ENCODE data around the gene SORL1.

SORL1 gene

GRCh38 chr11:121453589-121454299 lies 1.6 kb downstream of the SORL1 start:
- DNase-seq (ENCODE audit: low spot score), result no peak

GRCh38 chr11:121455115-121455514 lies 3.0 kb downstream of the SORL1 start:
- no peak for DNase-seq (ENCODE audit: low spot score)

GRCh38 chr11:121456151-121456550 lies 4.0 kb downstream of the SORL1 start:
- no peak for DNase-seq (ENCODE audit: low spot score)

- no peak for DNase-seq (ENCODE audit: low spot score)
Observed at GRCh38 chr11:121456816-121457431, 4.8 kb downstream of the SORL1 start.

GRCh38 chr11:121458551-121458950 lies 6.4 kb downstream of the SORL1 start:
- no peak for DNase-seq (ENCODE audit: low spot score)

GRCh38 chr11:121459413-121460017 lies 7.4 kb downstream of the SORL1 start:
- no peak for DNase-seq (ENCODE audit: low spot score)

GRCh38 chr11:121460941-121461514 lies 8.9 kb downstream of the SORL1 start:
- no peak for DNase-seq (ENCODE audit: low spot score)

- no peak for DNase-seq (ENCODE audit: low spot score)
Observed at GRCh38 chr11:121461843-121462242, 9.7 kb downstream of the SORL1 start.

- no peak for DNase-seq (ENCODE audit: low spot score)
Observed at GRCh38 chr11:121463689-121464335, 11.7 kb downstream of the SORL1 start.

GRCh38 chr11:121464352-121464946 lies 12.3 kb downstream of the SORL1 start:
- peak; percentile 62 for DNase-seq (ENCODE audit: low spot score)

- DNase-seq (ENCODE audit: low spot score), result no peak
Observed at GRCh38 chr11:121465709-121466062, 13.6 kb downstream of the SORL1 start.

- DNase-seq (ENCODE audit: low spot score), result peak; percentile 87
Observed at GRCh38 chr11:121466063-121466794, 14.1 kb downstream of the SORL1 start.

GRCh38 chr11:121467471-121467870 lies 15.4 kb downstream of the SORL1 start:
- DNase-seq (ENCODE audit: low spot score), result no peak

- DNase-seq (ENCODE audit: low spot score), result no peak
Observed at GRCh38 chr11:121467965-121468364, 15.9 kb downstream of the SORL1 start.

GRCh38 chr11:121469910-121470309 lies 17.8 kb downstream of the SORL1 start:
- DNase-seq (ENCODE audit: low spot score), result no peak

- DNase-seq (ENCODE audit: low spot score), result no peak
Observed at GRCh38 chr11:121471167-121471566, 19.1 kb downstream of the SORL1 start.

- DNase-seq (ENCODE audit: low spot score), result no peak
Observed at GRCh38 chr11:121472312-121472711, 20.2 kb downstream of the SORL1 start.

- no peak for DNase-seq (ENCODE audit: low spot score)
Observed at GRCh38 chr11:121473064-121473777, 21.1 kb downstream of the SORL1 start.

- no peak for DNase-seq (ENCODE audit: low spot score)
Observed at GRCh38 chr11:121474680-121475079, 22.6 kb downstream of the SORL1 start.

- no peak for DNase-seq (ENCODE audit: low spot score)
Observed at GRCh38 chr11:121476379-121477032, 24.4 kb downstream of the SORL1 start.
